Keratinocyte (primary cell): Measurements from ENCODE around the gene ZSCAN22. TPM values are rescaled to one million over a fixed set of nuclear protein-coding genes. Genes with fewer than 3 reads are reported as not detected.

Source experiments
- DNase-seq: peaks from one replicate; pipeline ENCODE4 v3.0.0-alpha.2; 2011; ENCODE audit warnings: low read depth, missing footprints, low spot score
- FAIRE-seq: peaks from 2 replicates; lab custom pipeline; 2011; peaks lifted over from hg19 to GRCh38; lab: Jason Lieb, UNC
- H2AFZ ChIP-seq: 2 replicates; pipeline ENCODE4 v1.6.0; 2012; ENCODE audit warnings: low read length, control low read depth, inconsistent platforms; ENCODE audit not compliant: control insufficient read depth
- H3K27ac ChIP-seq: 2 replicates; pipeline ENCODE4 v1.5.1; 2011; ENCODE audit warnings: low read length; ENCODE audit not compliant: control insufficient read depth, insufficient read depth
- H3K27me3 ChIP-seq: 3 replicates; pipeline ENCODE4 v1.6.0; 2011; ENCODE audit warnings: low read length; ENCODE audit not compliant: control insufficient read depth, insufficient read depth; ENCODE audit errors: extremely low read depth
- H3K36me3 ChIP-seq, 2 experiments: 2 replicates in 1 of 2; 3 replicates in 1 of 2; pipeline ENCODE4 v1.5.1; 2011; ENCODE audit warnings: low read length in 2 of 2, mild to moderate bottlenecking in 1 of 2; ENCODE audit not compliant: control insufficient read depth in 2 of 2, insufficient read depth in 2 of 2; ENCODE audit errors: extremely low read depth in 1 of 2
- H3K4me1 ChIP-seq: 3 replicates; pipeline ENCODE4 v1.5.1; 2011; ENCODE audit warnings: low read length; ENCODE audit not compliant: control insufficient read depth, insufficient read depth; ENCODE audit errors: extremely low read depth
- H3K4me2 ChIP-seq: 3 replicates; pipeline ENCODE4 v1.6.0; 2011; ENCODE audit warnings: low read depth, low read length; ENCODE audit not compliant: control insufficient read depth, insufficient read depth; ENCODE audit errors: extremely low read depth
- H3K4me3 ChIP-seq, 3 experiments: fragments of 200-600 bp in 1 of 3; sonication (generic) in 1 of 3; 2 replicates in 2 of 3; 3 replicates in 1 of 3; pipeline ENCODE4 v1.5.1; 2011 to 2016; ENCODE audit warnings: low read length in 3 of 3, mild to moderate bottlenecking in 3 of 3, control low read depth in 2 of 3, inconsistent platforms in 1 of 3, low read depth in 1 of 3, mixed read lengths in 1 of 3, mixed run types in 1 of 3, moderate library complexity in 1 of 3; ENCODE audit not compliant: control insufficient read depth in 2 of 3, insufficient read depth in 2 of 3; ENCODE audit errors: extremely low read depth in 1 of 3
- H3K79me2 ChIP-seq: 2 replicates; pipeline ENCODE4 v1.6.0; 2012; ENCODE audit warnings: low read length; ENCODE audit not compliant: control insufficient read depth, insufficient read depth
- H3K9ac ChIP-seq: 3 replicates; pipeline ENCODE4 v1.6.0; 2011; ENCODE audit warnings: low read length; ENCODE audit not compliant: control insufficient read depth, insufficient read depth; ENCODE audit errors: extremely low read depth
- H3K9me1 ChIP-seq: 3 replicates; pipeline ENCODE4 v1.6.0; 2011; ENCODE audit warnings: low read length; ENCODE audit not compliant: control insufficient read depth, insufficient read depth; ENCODE audit errors: extremely low read depth
- H3K9me3 ChIP-seq: 2 replicates; pipeline ENCODE4 v1.5.1; 2012; ENCODE audit warnings: low read depth, low read length; ENCODE audit not compliant: control insufficient read depth
- H4K20me1 ChIP-seq: 3 replicates; pipeline ENCODE4 v1.6.0; 2011; ENCODE audit warnings: low read length; ENCODE audit not compliant: control insufficient read depth, insufficient read depth; ENCODE audit errors: extremely low read depth
- CTCF ChIP-seq, 3 experiments: IDR thresholded peaks in 1 of 3; conservative IDR thresholded peaks in 1 of 3; optimal IDR thresholded peaks in 1 of 3; 2 replicates in 2 of 3; 3 replicates in 1 of 3; pipeline versions ENCODE3 to v1.5.1; 2011; ENCODE audit warnings: low read length in 3 of 3, mild to moderate bottlenecking in 3 of 3, moderate library complexity in 2 of 3, control low read depth in 1 of 3, inconsistent platforms in 1 of 3; ENCODE audit not compliant: insufficient read depth in 2 of 3; ENCODE audit errors: extremely low read depth in 1 of 3
- EZH2 ChIP-seq: IDR thresholded peaks from one replicate; pipeline ENCODE4 v1.6.1; 2012; ENCODE audit warnings: inconsistent platforms, mild to moderate bottlenecking, low read length, moderate library complexity
- dilution Hi-C: fragments of 300-500 bp; cut with MboI; formaldehyde crosslinking; loops from one replicate; pipeline ENCODE4 v1.7.0; 2020; ENCODE audit warnings: low sequenced_read_pairs; ENCODE audit not compliant: extremely low pct_ligation_motif_present
- polyA plus RNA-seq, 5 experiments: library from polyadenylated mRNA; depleted of rRNA in 3 of 5; stranded (reverse) in 3 of 5; stranded (forward) in 1 of 5; unstranded in 1 of 5; fragments of >200 nt; gene quantifications; 1 replicate in 1 of 5; 2 replicates in 3 of 5; 3 replicates in 1 of 5; pipeline versions ENCODE4 v1.2.1 to v1.2.3, GENCODE V29; 2011 to 2012; ENCODE audit warnings: missing spikeins in 2 of 5, low read depth in 1 of 5, low replicate concordance in 1 of 5

The ZSCAN22 gene
- polyA plus RNA-seq, 1 donor (not counting 4 experiments of a cell fraction or from before 2014, with no cell fraction given): 2.5 TPM

DNA sequence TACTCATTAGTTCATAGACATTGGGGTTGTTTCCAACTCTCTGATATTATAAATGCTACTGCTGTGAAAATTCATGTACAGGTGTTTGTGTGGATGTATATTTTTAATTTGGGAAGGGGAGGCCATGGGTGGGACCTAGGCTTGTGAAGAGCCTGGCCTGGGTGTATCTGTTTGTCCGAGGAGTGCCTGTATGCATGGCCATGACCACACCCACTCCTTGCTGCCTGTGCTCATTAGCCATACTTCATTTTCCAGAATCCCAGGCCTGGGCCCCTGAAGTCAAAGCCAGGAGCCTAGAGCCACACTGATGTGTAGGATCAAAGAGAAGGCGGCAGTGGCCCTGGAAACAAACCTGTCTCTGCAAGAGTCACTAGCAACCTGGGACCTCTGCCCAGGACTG, 11.2 kb upstream of the ZSCAN22 start:
- TF ChIP-seq EZH2 (no peak), CTCF (optimal IDR thresholded peaks at IDR 0.05 in 1 of 3, IDR thresholded peaks at IDR 0.05 in 1 of 3, conservative IDR thresholded peaks at IDR 0.05 in 1 of 3; ENCODE audit: extremely low read depth in 1 of 3, insufficient read depth in 2 of 3, low read length in 3 of 3) (no peak)
- Histone ChIP-seq H3K27me3 (no peaks in the 10 kb centered on the region), H3K4me3 (no peak overlapping the region), H3K4me1 (peaks cover 18% of the 10 kb centered on the region), H2AFZ (no peak overlapping the region), H3K27ac (no peak overlapping the region), H4K20me1 (peaks cover 9% of the 10 kb centered on the region), H3K4me2 (no peak overlapping the region), H3K36me3 (peaks cover 18 to 25% of the 10 kb centered on the region in 2 experiments), H3K9me3 (no peaks in the 10 kb centered on the region), H3K79me2 (peaks cover 2% of the 10 kb centered on the region), H3K9ac (no peak overlapping the region), H3K9me1 (peaks cover 8% of the 10 kb centered on the region)
- DNase-seq (no peak), FAIRE-seq (no peak)
- dilution Hi-C loops: no loop called here

DNA sequence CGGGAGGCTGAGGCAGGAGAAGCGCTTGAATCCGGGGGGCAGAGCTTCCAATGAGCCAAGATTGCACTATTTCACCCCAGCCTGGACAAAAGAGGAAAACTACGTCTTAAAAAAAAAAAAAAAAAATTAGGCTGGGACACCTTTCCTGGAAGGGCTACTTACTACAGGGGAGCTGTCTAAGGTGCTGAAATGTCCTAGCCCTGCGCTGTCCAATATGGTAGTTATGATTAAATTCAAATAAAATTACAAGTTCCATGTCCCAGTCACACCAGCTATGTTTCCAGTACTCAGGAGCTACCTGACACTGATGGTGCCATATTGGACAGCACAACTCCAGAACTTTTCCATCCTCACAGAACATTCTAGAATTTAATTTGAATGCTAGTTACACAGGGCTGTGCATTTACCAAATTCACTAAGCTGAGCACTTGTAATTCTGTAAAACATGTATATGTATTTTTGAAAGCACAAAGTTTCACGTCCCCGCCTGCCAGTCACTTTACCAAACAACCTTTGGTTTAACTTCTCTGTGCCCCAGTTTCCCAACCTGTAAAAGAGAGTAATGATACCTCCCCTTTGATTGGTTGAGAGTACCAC, 9.2 kb upstream of the ZSCAN22 start:
- H3K9me1 ChIP-seq: peaks cover 8% of the 10 kb centered on the region
- H4K20me1 ChIP-seq: peaks cover 5% of the 10 kb centered on the region
- dilution Hi-C loops: no loop called here
- no peak overlapping the region for H3K27ac ChIP-seq
- H3K79me2 ChIP-seq: no peaks in the 10 kb centered on the region
- H3K36me3 ChIP-seq: peaks cover 15 to 19% of the 10 kb centered on the region in 2 experiments
- no peak overlapping the region for H3K4me3 ChIP-seq
- H3K4me2 ChIP-seq: no peak overlapping the region
- H3K27me3 ChIP-seq: no peaks in the 10 kb centered on the region
- no peak for DNase-seq
- no peak overlapping the region for H2AFZ ChIP-seq
- no peaks in the 10 kb centered on the region for H3K9me3 ChIP-seq
- peaks cover 18% of the 10 kb centered on the region for H3K4me1 ChIP-seq
- no peak for FAIRE-seq
- H3K9ac ChIP-seq: no peak overlapping the region
- TF ChIP-seq CTCF (optimal IDR thresholded peaks at IDR 0.05 in 1 of 3, IDR thresholded peaks at IDR 0.05 in 1 of 3, conservative IDR thresholded peaks at IDR 0.05 in 1 of 3; ENCODE audit: extremely low read depth in 1 of 3, insufficient read depth in 2 of 3, low read length in 3 of 3): no peak
- no peak for TF ChIP-seq EZH2
